NCI-H460 (cell line): Measurements from ENCODE around the gene DYNLL2. TPM values are rescaled to one million over a fixed set of nuclear protein-coding genes. Genes with fewer than 3 reads are reported as not detected.

Source experiments
- total RNA-seq: library from RNA; depleted of rRNA; stranded (reverse); fragments of >200 nt; shearing (Covaris generic); gene quantifications from 2 replicates; pipeline ENCODE4 v1.2.3, GENCODE V29; 2014; rRNA removed

Gene DYNLL2
- total RNA-seq, 1 experiment from 2014 or later: 9.8 TPM

Other genes starting within 250 kb of the DYNLL2 start
- gene MRPS23, start 233.4 kb upstream of the DYNLL2 start, total RNA-seq: 58.9 and 70.3 TPM in 2 replicates
- 12.2 and 13.7 TPM in 2 replicates for gene CUEDC1, start 128.0 kb upstream of the DYNLL2 start, total RNA-seq
- 45.5 and 51.4 TPM in 2 replicates for gene VEZF1, start 95.2 kb upstream of the DYNLL2 start, total RNA-seq
- 275 and 297 TPM in 2 replicates for gene SRSF1, start 76.2 kb upstream of the DYNLL2 start, total RNA-seq
- gene OR4D1, start 65.0 kb downstream of the DYNLL2 start, total RNA-seq: not detected in 2 replicates
- gene OR4D2, start 83.6 kb downstream of the DYNLL2 start, total RNA-seq: not detected in 2 replicates
- gene EPX, start 109.3 kb downstream of the DYNLL2 start, total RNA-seq: not detected in 2 replicates
- gene MKS1, start 135.8 kb downstream of the DYNLL2 start, total RNA-seq: 20.2 and 22.1 TPM in 2 replicates
- gene LPO, start 155.2 kb downstream of the DYNLL2 start, total RNA-seq: 0.07 TPM in 1 of 2 replicates, not detected in the other
- gene MPO, start 197.5 kb downstream of the DYNLL2 start, total RNA-seq: not detected in 2 replicates
- gene TSPOAP1, start 245.4 kb downstream of the DYNLL2 start, total RNA-seq: not detected in 2 replicates